8988T (cell line): ENCODE data around the gene CNTNAP2.

Experiments used
- DNase-seq: peaks from one replicate; pipeline ENCODE4 v3.0.0; 2011

Gene CNTNAP2

GRCh38 chr7:148340438-148341280 is 2224.1 kb downstream of the CNTNAP2 start:
- DNase-seq: no peak

- no peak for DNase-seq
These were observed 2227.8 kb downstream of the CNTNAP2 start for GRCh38 chr7:148344406-148344805.

GRCh38 chr7:148347981-148348380 is 2231.4 kb downstream of the CNTNAP2 start:
- no peak for DNase-seq

- no peak for DNase-seq
These were observed 2231.9 kb downstream of the CNTNAP2 start for GRCh38 chr7:148348466-148348865.

- DNase-seq: no peak
These were observed 2239.7 kb downstream of the CNTNAP2 start for GRCh38 chr7:148356303-148356702.

- DNase-seq: no peak
These were observed 2245.9 kb downstream of the CNTNAP2 start for GRCh38 chr7:148362541-148362940.

- no peak for DNase-seq
These were observed 2251.3 kb downstream of the CNTNAP2 start for GRCh38 chr7:148367731-148368475.

- DNase-seq: no peak
These were observed 2252.0 kb downstream of the CNTNAP2 start for GRCh38 chr7:148368562-148368961.

- no peak for DNase-seq
These were observed 2254.8 kb downstream of the CNTNAP2 start for GRCh38 chr7:148371280-148371937.

- DNase-seq: no peak
These were observed 2258.0 kb downstream of the CNTNAP2 start for GRCh38 chr7:148374396-148375259.

- no peak for DNase-seq
These were observed 2263.1 kb downstream of the CNTNAP2 start for GRCh38 chr7:148379677-148380076.

- DNase-seq: no peak
These were observed 2264.2 kb downstream of the CNTNAP2 start for GRCh38 chr7:148380596-148381419.

- DNase-seq: no peak
These were observed 2266.0 kb downstream of the CNTNAP2 start for GRCh38 chr7:148382596-148382995.

GRCh38 chr7:148383651-148384050 is 2267.1 kb downstream of the CNTNAP2 start:
- DNase-seq: no peak

GRCh38 chr7:148385009-148385682 is 2268.5 kb downstream of the CNTNAP2 start:
- DNase-seq: no peak

- no peak for DNase-seq
These were observed 2273.8 kb downstream of the CNTNAP2 start for GRCh38 chr7:148390381-148390780.

GRCh38 chr7:148391591-148391990 is 2275.0 kb downstream of the CNTNAP2 start:
- DNase-seq: no peak

- no peak for DNase-seq
These were observed 2278.0 kb downstream of the CNTNAP2 start for GRCh38 chr7:148394582-148394981.

- DNase-seq: no peak
These were observed 2278.8 kb downstream of the CNTNAP2 start for GRCh38 chr7:148395352-148395811.

- no peak for DNase-seq
These were observed 2279.6 kb downstream of the CNTNAP2 start for GRCh38 chr7:148395990-148396716.
